ENCODE results near the gene RAB30.
"Not testable (repeated sequence)": the region's sequence is repeated elsewhere in the genome, so short reads cannot be mapped to it uniquely, and the experiment has no call there.

The RAB30 gene

GRCh38 chr11:83035070-83035854 is 36.4 kb downstream of the RAB30 start:
- no peak for DNase-seq

- no peak for DNase-seq
Measured at GRCh38 chr11:83034673-83035014, 37.1 kb downstream of the RAB30 start.

GRCh38 chr11:83033972-83034672 is 37.6 kb downstream of the RAB30 start:
- peak; percentile 75 for DNase-seq

GRCh38 chr11:83033371-83033770 is 38.3 kb downstream of the RAB30 start:
- DNase-seq: no peak

GRCh38 chr11:83031127-83031526 is 40.6 kb downstream of the RAB30 start:
- no peak for DNase-seq

- DNase-seq: no peak
Measured at GRCh38 chr11:83027794-83028193, 43.9 kb downstream of the RAB30 start.

- no peak for DNase-seq
Measured at GRCh38 chr11:83027289-83027688, 44.4 kb downstream of the RAB30 start.

- DNase-seq: no peak
Measured at GRCh38 chr11:83026229-83026628, 45.5 kb downstream of the RAB30 start.

- peak; percentile 28 for DNase-seq
Measured at GRCh38 chr11:83025267-83025704, 46.4 kb downstream of the RAB30 start.

- DNase-seq: no peak
Measured at GRCh38 chr11:83024270-83024854, 47.3 kb downstream of the RAB30 start.

- no peak for DNase-seq
Measured at GRCh38 chr11:83023410-83023809, 48.3 kb downstream of the RAB30 start.

- no peak for DNase-seq
Measured at GRCh38 chr11:83021780-83022125, 49.9 kb downstream of the RAB30 start.

- DNase-seq: no peak
Measured at GRCh38 chr11:83020942-83021779, 50.5 kb downstream of the RAB30 start.

GRCh38 chr11:83019888-83020579 is 51.7 kb downstream of the RAB30 start:
- no peak for DNase-seq

- DNase-seq: no peak
Measured at GRCh38 chr11:83014951-83015350, 56.7 kb downstream of the RAB30 start.

- DNase-seq: no peak
Measured at GRCh38 chr11:83012168-83013067, 59.3 kb downstream of the RAB30 start.

- no peak for DNase-seq
Measured at GRCh38 chr11:83011333-83012167, 60.1 kb downstream of the RAB30 start.

- no peak for DNase-seq
Measured at GRCh38 chr11:83009999-83010398, 61.7 kb downstream of the RAB30 start.

GRCh38 chr11:83009136-83009535 is 62.6 kb downstream of the RAB30 start:
- DNase-seq: not testable (repeated sequence)

- DNase-seq: peak; percentile 78
Measured at GRCh38 chr11:83008581-83008923, 63.1 kb downstream of the RAB30 start.

Data from EL (cell line).